Breast epithelium (tissue), 4 donors: ENCODE data around the gene TMEM120A. TPM values are rescaled to one million over a fixed set of nuclear protein-coding genes. Genes with fewer than 3 reads are reported as not detected.

Experiments used
- DNase-seq, 2 donors: peaks; one replicate each; pipeline ENCODE4 v3.0.0-alpha.2; 2019; ENCODE audit warnings: low spot score in 2 of 2
- H3K27ac ChIP-seq, 2 donors: fragments of 200-600 bp; sonication (generic) in 1 of 2; one replicate each; pipeline ENCODE4 v1.5.1; 2016 to 2019; ENCODE audit warnings: mild to moderate bottlenecking in 1 of 2
- H3K27me3 ChIP-seq, 2 donors: fragments of 200-600 bp; sonication (generic) in 1 of 2; one replicate each; pipeline versions ENCODE4 v1.5.1 to v1.6.0; 2017 to 2019; ENCODE audit warnings: control low read depth in 1 of 2, mild to moderate bottlenecking in 1 of 2
- H3K36me3 ChIP-seq: fragments of 200-600 bp; one replicate; pipeline ENCODE4 v1.5.1; 2019
- H3K4me1 ChIP-seq, 2 donors: fragments of 200-600 bp; sonication (generic); one replicate each; pipeline ENCODE4 v1.5.1; 2016 to 2019; ENCODE audit warnings: control low read depth in 1 of 2
- H3K4me3 ChIP-seq, 3 donors: fragments of 200-600 bp; sonication (generic); 1 replicate in 2 of 3; 2 replicates in 1 of 3; pipeline ENCODE4 v1.5.1; 2016 to 2019; ENCODE audit warnings: mild to moderate bottlenecking in 3 of 3, moderate library complexity in 2 of 3
- H3K9me3 ChIP-seq, 2 donors: fragments of 200-600 bp; sonication (generic) in 1 of 2; one replicate each; pipeline ENCODE4 v1.5.1; 2016 to 2019; ENCODE audit warnings: control low read depth in 1 of 2
- POLR2A ChIP-seq: fragments of 450-650 bp; IDR thresholded peaks from one replicate; pipeline ENCODE4 v1.6.1; 2016; ENCODE audit warnings: antibody characterized with exemption, mild to moderate bottlenecking, moderate library complexity
- POLR2AphosphoS5 ChIP-seq, 3 donors: sonication (generic); formaldehyde crosslinking; IDR thresholded peaks; one replicate each; pipeline ENCODE4 v1.6.1; 2017; ENCODE audit warnings: antibody characterized with exemption in 3 of 3
- intact Hi-C: fragments of 100-400 bp; cut with DNase I; formaldehyde crosslinking; loops from one replicate; pipeline ENCODE4 v1.15.1; 2023; ENCODE audit warnings: low total_unique reads
- total RNA-seq, 3 donors: library from RNA; depleted of rRNA; stranded (reverse); fragments of >200 nt; gene quantifications; one replicate each; pipeline ENCODE4 v1.1.0, GENCODE V29; 2016
- TF ChIP-seq, protein P1 (sequence below), 3 donors: fragments of 450-650 bp; IDR thresholded peaks; one replicate each; pipeline ENCODE4 v1.5.1; 2016 to 2017; ENCODE audit warnings: antibody characterized with exemption in 3 of 3, mild to moderate bottlenecking in 3 of 3, moderate library complexity in 3 of 3

The TMEM120A gene
- total RNA-seq, 3 donors from 2014 or later = 27.2 to 52.0 (median 42.9) TPM

- TF ChIP-seq, protein P1, sequence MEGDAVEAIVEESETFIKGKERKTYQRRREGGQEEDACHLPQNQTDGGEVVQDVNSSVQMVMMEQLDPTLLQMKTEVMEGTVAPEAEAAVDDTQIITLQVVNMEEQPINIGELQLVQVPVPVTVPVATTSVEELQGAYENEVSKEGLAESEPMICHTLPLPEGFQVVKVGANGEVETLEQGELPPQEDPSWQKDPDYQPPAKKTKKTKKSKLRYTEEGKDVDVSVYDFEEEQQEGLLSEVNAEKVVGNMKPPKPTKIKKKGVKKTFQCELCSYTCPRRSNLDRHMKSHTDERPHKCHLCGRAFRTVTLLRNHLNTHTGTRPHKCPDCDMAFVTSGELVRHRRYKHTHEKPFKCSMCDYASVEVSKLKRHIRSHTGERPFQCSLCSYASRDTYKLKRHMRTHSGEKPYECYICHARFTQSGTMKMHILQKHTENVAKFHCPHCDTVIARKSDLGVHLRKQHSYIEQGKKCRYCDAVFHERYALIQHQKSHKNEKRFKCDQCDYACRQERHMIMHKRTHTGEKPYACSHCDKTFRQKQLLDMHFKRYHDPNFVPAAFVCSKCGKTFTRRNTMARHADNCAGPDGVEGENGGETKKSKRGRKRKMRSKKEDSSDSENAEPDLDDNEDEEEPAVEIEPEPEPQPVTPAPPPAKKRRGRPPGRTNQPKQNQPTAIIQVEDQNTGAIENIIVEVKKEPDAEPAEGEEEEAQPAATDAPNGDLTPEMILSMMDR (IDR thresholded peaks at IDR 0.05) = no peak
- no peak for TF ChIP-seq POLR2AphosphoS5 (IDR thresholded peaks at IDR 0.05)
- no peak for TF ChIP-seq POLR2A
- Histone ChIP-seq H3K9me3 (no peaks in the 10 kb centered on the region), H3K4me3 (no peak overlapping the region), H3K4me1 (peaks cover 0 to 7% of the 10 kb centered on the region in 2 donors), H3K27me3 (no peaks in the 10 kb centered on the region), H3K36me3 (no peaks in the 10 kb centered on the region), H3K27ac (no peak overlapping the region)
- no peak for DNase-seq
- intact Hi-C loops = no loop called here
These were observed 1.6 kb upstream of the TMEM120A start for GRCh38 chr7:75995996-75996395.

DNA sequence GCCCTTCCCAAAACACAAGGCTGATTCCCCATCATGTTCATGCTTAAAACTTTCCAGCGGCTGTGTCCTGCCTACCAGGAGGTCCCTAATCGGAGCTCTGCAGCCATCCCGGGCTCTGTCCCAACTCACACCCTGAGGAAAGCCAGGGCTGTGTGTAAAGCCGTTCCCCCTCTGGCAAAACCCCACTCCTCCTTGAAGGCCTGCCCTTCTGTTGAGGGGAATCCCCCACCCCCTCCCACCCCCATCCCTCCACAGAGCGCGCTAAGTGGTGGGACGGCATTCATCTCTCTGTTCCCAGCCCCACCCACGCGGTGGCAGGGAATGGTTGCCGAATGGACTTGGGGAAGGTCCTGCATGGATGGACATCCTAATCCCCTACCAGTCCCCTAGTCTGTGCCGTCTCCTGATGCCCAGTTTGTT lies 667 bp upstream of the TMEM120A start:
- peak overlapping the region; percentile 81 to 94 for H3K27ac ChIP-seq
- TF ChIP-seq, protein P1 (IDR thresholded peaks at IDR 0.05) = no peak
- TF ChIP-seq POLR2AphosphoS5 (IDR thresholded peaks at IDR 0.05) (no peak), POLR2A (no peak)
- DNase-seq = peak in 1 of 2 donors; percentile 50
- H3K36me3 ChIP-seq = no peaks in the 10 kb centered on the region
- intact Hi-C loops = no loop called here
- peaks cover 0 to 7% of the 10 kb centered on the region in 2 donors for H3K4me1 ChIP-seq
- no peaks in the 10 kb centered on the region for H3K9me3 ChIP-seq
- H3K27me3 ChIP-seq = no peaks in the 10 kb centered on the region
- H3K4me3 ChIP-seq = peak overlapping the region; percentile 80 to 90 (median 88)

DNA sequence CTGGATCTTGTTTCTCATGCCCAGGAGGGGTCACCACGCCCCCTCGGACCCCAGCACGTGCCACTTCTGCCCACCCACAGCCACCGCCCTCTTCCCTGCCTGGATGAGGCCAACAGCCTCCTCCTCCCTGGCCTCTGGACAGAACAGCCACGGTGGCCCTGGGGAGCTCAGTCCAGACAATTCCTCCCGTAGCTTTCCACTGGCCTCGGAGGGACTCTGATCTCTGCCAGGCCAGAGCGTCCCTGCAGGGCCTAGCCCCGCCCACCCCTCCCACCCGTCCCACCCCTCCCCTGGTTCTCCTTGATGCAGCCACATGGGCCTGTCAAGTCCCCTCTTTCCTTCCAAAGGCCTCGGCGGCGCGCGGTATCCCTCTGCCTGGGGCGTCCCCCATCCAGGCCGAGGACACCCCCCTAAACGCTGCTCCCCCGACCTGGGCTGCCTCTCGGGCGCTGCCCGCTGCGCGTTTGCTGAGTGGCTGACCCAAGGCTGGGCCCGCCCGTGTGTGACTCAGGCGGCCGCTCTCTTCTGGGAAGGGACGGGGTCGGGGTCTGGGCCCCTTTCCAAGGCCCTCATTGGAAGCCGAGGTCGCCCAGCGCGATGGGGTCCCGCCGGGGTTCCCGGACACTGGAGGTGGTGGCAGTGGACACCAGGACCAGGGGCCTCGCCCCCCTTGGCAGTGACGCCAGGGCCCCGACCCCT lies 557 bp downstream of the TMEM120A start:
- H3K4me3 ChIP-seq = peak overlapping the region; percentile 80 to 90 (median 88)
- H3K36me3 ChIP-seq = no peaks in the 10 kb centered on the region
- no peaks in the 10 kb centered on the region for H3K9me3 ChIP-seq
- H3K27ac ChIP-seq = peak overlapping the region; percentile 81 to 94
- H3K4me1 ChIP-seq = peaks cover 5 to 16% of the 10 kb centered on the region in 2 donors
- H3K27me3 ChIP-seq = no peaks in the 10 kb centered on the region
- DNase-seq = peak; percentile 25 to 58
- TF ChIP-seq, protein P1 (IDR thresholded peaks at IDR 0.05) = no peak
- TF ChIP-seq POLR2AphosphoS5 (IDR thresholded peaks at IDR 0.05) (no peak), POLR2A (no peak)
- intact Hi-C loops = no loop called here

DNA sequence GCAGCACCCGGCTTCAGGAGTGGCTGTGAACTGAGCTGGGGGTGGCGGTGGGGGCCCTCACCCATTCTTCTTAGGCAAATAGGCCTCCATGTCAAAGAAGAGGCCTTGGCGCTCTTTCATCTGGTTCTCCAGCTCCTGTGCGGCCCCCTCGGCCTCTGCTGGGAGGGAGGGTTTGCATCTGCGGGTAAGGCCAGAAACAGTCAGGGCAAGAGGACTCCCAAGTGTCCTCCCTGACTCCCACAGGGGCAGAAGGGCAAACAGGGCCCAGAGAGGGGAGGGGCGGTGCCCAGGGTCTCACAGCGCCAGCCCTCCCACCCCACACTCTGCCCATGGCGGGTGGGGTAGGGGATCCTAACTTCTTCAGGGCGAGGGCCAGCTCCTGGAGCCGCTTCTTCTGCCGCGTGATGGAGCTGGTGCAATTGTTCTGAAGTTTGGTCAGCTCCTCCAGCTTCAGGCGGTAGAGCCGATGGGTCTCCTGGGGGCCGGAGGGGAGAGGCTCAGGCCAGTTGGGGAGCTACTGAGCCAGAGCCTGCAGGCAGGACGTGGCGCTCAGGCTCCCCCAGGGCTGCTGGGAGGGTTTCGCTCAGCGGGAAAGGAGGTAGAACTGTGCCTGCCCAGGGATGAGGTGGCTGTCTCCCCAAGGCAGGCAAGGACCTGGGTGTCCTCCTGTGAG lies 2.2 kb downstream of the TMEM120A start:
- no peak overlapping the region for H3K4me3 ChIP-seq
- H3K4me1 ChIP-seq = peaks cover 5 to 16% of the 10 kb centered on the region in 2 donors
- no peak for TF ChIP-seq POLR2AphosphoS5 (IDR thresholded peaks at IDR 0.05)
- TF ChIP-seq POLR2A = no peak
- TF ChIP-seq, protein P1 (IDR thresholded peaks at IDR 0.05) = no peak
- H3K27ac ChIP-seq = peak overlapping the region in 1 of 2 donors; percentile 51
- intact Hi-C loops = no loop called here
- DNase-seq = peak in 1 of 2 donors; percentile 28
- H3K9me3 ChIP-seq = no peaks in the 10 kb centered on the region
- H3K27me3 ChIP-seq = no peaks in the 10 kb centered on the region
- H3K36me3 ChIP-seq = no peaks in the 10 kb centered on the region

- intact Hi-C loops = no loop called here
- Histone ChIP-seq H3K36me3 (peaks cover 2% of the 10 kb centered on the region), H3K9me3 (no peaks in the 10 kb centered on the region), H3K27me3 (no peaks in the 10 kb centered on the region), H3K4me3 (no peak overlapping the region), H3K4me1 (peaks cover 5 to 16% of the 10 kb centered on the region in 2 donors), H3K27ac (peak overlapping the region in 1 of 2 donors; percentile 51)
- no peak for DNase-seq
- TF ChIP-seq POLR2AphosphoS5 (IDR thresholded peaks at IDR 0.05) (no peak), POLR2A (no peak)
- TF ChIP-seq, protein P1 (IDR thresholded peaks at IDR 0.05) = no peak
These were observed 2.8 kb downstream of the TMEM120A start for GRCh38 chr7:75991531-75992082.
